WTC11 (cell line): ENCODE results near the gene LSM2. TPM values are rescaled to one million over a fixed set of nuclear protein-coding genes. Genes with fewer than 3 reads are reported as not detected.

Experiments
- ATAC-seq: fragments of 200-7000 bp; cut with Tn5 transposase; 2 replicates; pipeline ENCODE4 v1.10.0; 2021; ENCODE audit warnings: mild to moderate bottlenecking, moderate library complexity
- CTCF ChIA-PET: fragments of 300-600 bp; sonication (Branson Sonifier 250); formaldehyde crosslinking; loops from one replicate; lab custom pipeline; 2021; ENCODE audit warnings: antibody characterized with exemption; lab: Charles Lee
- POLR2A ChIA-PET: fragments of 350-600 bp; sonication (Branson Sonifier 250); formaldehyde crosslinking; loops from one replicate; lab custom pipeline; 2021; ENCODE audit warnings: antibody characterized with exemption; lab: Charles Lee
- DNase-seq: peaks from one replicate; pipeline ENCODE4 v3.0.0; 2021; ENCODE audit warnings: low spot score
- H3K27ac Mint-ChIP-seq: 2 replicates; pipeline ENCODE4 v1.8.0; 2021; ENCODE audit warnings: mixed read lengths
- H3K27me3 Mint-ChIP-seq: 2 replicates; pipeline ENCODE4 v1.8.0; 2021; ENCODE audit warnings: low read depth, mild to moderate bottlenecking, moderate library complexity, mixed read lengths
- H3K36me3 Mint-ChIP-seq: 2 replicates; pipeline ENCODE4 v1.8.0; 2021; ENCODE audit warnings: mixed read lengths
- H3K4me1 Mint-ChIP-seq: 2 replicates; pipeline ENCODE4 v1.8.0; 2022; ENCODE audit warnings: mixed read lengths
- H3K4me3 Mint-ChIP-seq: 2 replicates; pipeline ENCODE4 v1.8.0; 2021; ENCODE audit warnings: mild to moderate bottlenecking, moderate library complexity, mixed read lengths
- H3K9me3 Mint-ChIP-seq: 2 replicates; pipeline ENCODE4 v1.8.0; 2021; ENCODE audit warnings: mixed read lengths
- ETV6 ChIP-seq: sonication (generic); formaldehyde crosslinking; IDR thresholded peaks from 2 replicates; pipeline ENCODE4 v1.8.1; 2022; ENCODE audit warnings: mild to moderate bottlenecking, missing genetic modification reagents
- NFYB ChIP-seq: sonication (generic); formaldehyde crosslinking; conservative IDR thresholded peaks from 2 replicates; pipeline ENCODE4 v1.8.0; 2022; ENCODE audit warnings: low read depth, missing genetic modification reagents
- TEAD1 ChIP-seq: sonication (generic); formaldehyde crosslinking; IDR thresholded peaks from 2 replicates; pipeline ENCODE4 v1.8.0; 2022; ENCODE audit warnings: mild to moderate bottlenecking, missing genetic modification reagents
- TP53 ChIP-seq: sonication (generic); formaldehyde crosslinking; IDR thresholded peaks from 2 replicates; pipeline ENCODE4 v1.8.1; 2023; ENCODE audit warnings: mild to moderate bottlenecking, missing genetic modification reagents
- ZNF416 ChIP-seq: fragments of 250-450 bp; sonication (Bioruptor Pico); IDR thresholded peaks from 2 replicates; pipeline ENCODE4 v1.9.0; 2021; ENCODE audit warnings: mild to moderate bottlenecking, inconsistent platforms
- ZNF423 ChIP-seq: fragments of 250-450 bp; sonication (Bioruptor Pico); IDR thresholded peaks from 2 replicates; pipeline ENCODE4 v2.1.2; 2022; ENCODE audit warnings: mild to moderate bottlenecking, moderate library complexity
- ZNF671 ChIP-seq: fragments of 250-450 bp; sonication (Bioruptor Pico); IDR thresholded peaks from 2 replicates; pipeline ENCODE4 v1.8.0; 2021; ENCODE audit warnings: mild to moderate bottlenecking
- total RNA-seq: library from RNA; stranded (reverse); gene quantifications from 3 replicates; pipeline ENCODE4 v1.2.3, GENCODE V29; 2021
- TF ChIP-seq, protein P1 (sequence below): sonication (generic); formaldehyde crosslinking; IDR thresholded peaks from 2 replicates; pipeline ENCODE4 v1.8.0; 2023; ENCODE audit warnings: mild to moderate bottlenecking, missing genetic modification reagents
- TF ChIP-seq, protein P2 (sequence below): sonication (generic); formaldehyde crosslinking; IDR thresholded peaks from 2 replicates; pipeline ENCODE4 v1.8.1; 2023; ENCODE audit warnings: mild to moderate bottlenecking, missing genetic modification reagents, borderline replicate concordance
- TF ChIP-seq, protein P3 (sequence below): sonication (generic); formaldehyde crosslinking; IDR thresholded peaks from 2 replicates; pipeline ENCODE4 v1.8.1; 2023; ENCODE audit warnings: mild to moderate bottlenecking, missing genetic modification reagents
- TF ChIP-seq, protein P4 (sequence below): sonication (generic); formaldehyde crosslinking; IDR thresholded peaks from 2 replicates; pipeline ENCODE4 v1.8.1; 2022; ENCODE audit warnings: low read depth, missing genetic modification reagents, borderline replicate concordance
- TF ChIP-seq, protein P5 (sequence below): sonication (generic); formaldehyde crosslinking; IDR thresholded peaks from 2 replicates; pipeline ENCODE4 v1.8.1; 2023; ENCODE audit warnings: mild to moderate bottlenecking, missing genetic modification reagents

LSM2 gene
- total RNA-seq, 1 experiment from 2014 or later, result 104 TPM

DNA sequence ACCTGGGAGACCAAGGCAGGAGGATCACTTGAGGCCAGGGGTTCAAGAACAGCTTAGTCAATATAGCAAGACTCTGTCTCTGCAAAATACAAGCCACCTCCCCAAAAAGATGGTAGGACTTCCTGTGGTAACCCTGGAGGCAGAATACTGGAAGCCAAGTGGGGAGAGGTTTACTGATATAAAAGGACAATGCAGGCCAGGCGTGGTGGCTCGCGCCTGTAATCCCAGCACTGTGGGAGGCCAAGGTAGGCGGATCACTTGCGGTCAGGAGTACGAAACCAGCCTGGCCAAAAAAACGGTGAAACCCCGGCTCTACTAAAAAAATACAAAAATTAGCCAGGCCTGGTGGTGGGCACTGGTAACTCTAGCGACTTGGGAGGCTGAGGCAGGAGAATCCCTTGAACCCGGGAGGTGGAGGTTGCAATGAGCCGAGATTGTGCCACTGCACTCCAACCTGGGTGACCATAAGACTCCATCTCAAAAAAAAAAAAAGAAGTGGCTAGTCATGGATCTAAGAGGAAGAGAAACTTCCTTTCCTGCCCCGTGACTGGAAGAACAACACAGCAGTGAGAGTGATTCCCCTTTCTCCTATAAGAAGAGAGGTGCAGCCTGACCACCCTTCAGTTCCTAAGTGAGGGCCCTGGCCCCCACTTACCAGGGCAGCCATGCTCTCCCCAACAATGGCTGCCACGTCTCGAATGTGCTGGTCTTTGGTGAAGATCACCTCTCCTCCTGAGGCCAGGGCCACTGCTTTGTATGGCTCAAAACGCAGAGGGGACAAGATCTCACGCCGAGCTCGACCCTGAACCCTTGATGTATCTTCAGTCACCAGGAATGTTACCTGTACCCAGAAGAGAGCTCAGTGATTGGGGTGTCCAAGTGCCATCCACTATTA lies 38.2 kb downstream of the LSM2 start:
- CTCF ChIA-PET, result interaction anchor here (0.8 to 2.6 kb wide), 20 partner anchors 11 to 171 kb away, joined by 3 to 66 read pairs (median 10); partner anchors contain the start of genes CLIC1, DDAH2, HSPA1B and LY6G5C
- ATAC-seq, result no peak
- Mint-ChIP-seq H3K4me3 (no peak overlapping the region), H3K36me3 (peaks cover 2% of the 10 kb centered on the region; the same call in 1 of the 2 replicates), H3K4me1 (peaks cover 17% of the 10 kb centered on the region), H3K27ac (no peak overlapping the region), H3K9me3 (no peaks in the 10 kb centered on the region)
- no peak for DNase-seq
- no peak for TF ChIP-seq ZNF416 (CRISPR knock-in tag)
- TF ChIP-seq ZNF671 (CRISPR knock-in tag), result no peak
- TF ChIP-seq, protein P1, sequence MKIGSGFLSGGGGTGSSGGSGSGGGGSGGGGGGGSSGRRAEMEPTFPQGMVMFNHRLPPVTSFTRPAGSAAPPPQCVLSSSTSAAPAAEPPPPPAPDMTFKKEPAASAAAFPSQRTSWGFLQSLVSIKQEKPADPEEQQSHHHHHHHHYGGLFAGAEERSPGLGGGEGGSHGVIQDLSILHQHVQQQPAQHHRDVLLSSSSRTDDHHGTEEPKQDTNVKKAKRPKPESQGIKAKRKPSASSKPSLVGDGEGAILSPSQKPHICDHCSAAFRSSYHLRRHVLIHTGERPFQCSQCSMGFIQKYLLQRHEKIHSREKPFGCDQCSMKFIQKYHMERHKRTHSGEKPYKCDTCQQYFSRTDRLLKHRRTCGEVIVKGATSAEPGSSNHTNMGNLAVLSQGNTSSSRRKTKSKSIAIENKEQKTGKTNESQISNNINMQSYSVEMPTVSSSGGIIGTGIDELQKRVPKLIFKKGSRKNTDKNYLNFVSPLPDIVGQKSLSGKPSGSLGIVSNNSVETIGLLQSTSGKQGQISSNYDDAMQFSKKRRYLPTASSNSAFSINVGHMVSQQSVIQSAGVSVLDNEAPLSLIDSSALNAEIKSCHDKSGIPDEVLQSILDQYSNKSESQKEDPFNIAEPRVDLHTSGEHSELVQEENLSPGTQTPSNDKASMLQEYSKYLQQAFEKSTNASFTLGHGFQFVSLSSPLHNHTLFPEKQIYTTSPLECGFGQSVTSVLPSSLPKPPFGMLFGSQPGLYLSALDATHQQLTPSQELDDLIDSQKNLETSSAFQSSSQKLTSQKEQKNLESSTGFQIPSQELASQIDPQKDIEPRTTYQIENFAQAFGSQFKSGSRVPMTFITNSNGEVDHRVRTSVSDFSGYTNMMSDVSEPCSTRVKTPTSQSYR (CRISPR knock-in tag), result no peak
- no peak for TF ChIP-seq ETV6 (CRISPR knock-in tag)
- TF ChIP-seq, protein P2, sequence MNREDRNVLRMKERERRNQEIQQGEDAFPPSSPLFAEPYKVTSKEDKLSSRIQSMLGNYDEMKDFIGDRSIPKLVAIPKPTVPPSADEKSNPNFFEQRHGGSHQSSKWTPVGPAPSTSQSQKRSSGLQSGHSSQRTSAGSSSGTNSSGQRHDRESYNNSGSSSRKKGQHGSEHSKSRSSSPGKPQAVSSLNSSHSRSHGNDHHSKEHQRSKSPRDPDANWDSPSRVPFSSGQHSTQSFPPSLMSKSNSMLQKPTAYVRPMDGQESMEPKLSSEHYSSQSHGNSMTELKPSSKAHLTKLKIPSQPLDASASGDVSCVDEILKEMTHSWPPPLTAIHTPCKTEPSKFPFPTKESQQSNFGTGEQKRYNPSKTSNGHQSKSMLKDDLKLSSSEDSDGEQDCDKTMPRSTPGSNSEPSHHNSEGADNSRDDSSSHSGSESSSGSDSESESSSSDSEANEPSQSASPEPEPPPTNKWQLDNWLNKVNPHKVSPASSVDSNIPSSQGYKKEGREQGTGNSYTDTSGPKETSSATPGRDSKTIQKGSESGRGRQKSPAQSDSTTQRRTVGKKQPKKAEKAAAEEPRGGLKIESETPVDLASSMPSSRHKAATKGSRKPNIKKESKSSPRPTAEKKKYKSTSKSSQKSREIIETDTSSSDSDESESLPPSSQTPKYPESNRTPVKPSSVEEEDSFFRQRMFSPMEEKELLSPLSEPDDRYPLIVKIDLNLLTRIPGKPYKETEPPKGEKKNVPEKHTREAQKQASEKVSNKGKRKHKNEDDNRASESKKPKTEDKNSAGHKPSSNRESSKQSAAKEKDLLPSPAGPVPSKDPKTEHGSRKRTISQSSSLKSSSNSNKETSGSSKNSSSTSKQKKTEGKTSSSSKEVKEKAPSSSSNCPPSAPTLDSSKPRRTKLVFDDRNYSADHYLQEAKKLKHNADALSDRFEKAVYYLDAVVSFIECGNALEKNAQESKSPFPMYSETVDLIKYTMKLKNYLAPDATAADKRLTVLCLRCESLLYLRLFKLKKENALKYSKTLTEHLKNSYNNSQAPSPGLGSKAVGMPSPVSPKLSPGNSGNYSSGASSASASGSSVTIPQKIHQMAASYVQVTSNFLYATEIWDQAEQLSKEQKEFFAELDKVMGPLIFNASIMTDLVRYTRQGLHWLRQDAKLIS, result no peak
- TF ChIP-seq TP53 (CRISPR knock-in tag), result no peak
- TF ChIP-seq, protein P3, sequence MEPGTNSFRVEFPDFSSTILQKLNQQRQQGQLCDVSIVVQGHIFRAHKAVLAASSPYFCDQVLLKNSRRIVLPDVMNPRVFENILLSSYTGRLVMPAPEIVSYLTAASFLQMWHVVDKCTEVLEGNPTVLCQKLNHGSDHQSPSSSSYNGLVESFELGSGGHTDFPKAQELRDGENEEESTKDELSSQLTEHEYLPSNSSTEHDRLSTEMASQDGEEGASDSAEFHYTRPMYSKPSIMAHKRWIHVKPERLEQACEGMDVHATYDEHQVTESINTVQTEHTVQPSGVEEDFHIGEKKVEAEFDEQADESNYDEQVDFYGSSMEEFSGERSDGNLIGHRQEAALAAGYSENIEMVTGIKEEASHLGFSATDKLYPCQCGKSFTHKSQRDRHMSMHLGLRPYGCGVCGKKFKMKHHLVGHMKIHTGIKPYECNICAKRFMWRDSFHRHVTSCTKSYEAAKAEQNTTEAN (CRISPR knock-in tag), result no peak
- no peak for TF ChIP-seq TEAD1 (CRISPR knock-in tag)
- TF ChIP-seq, protein P4, sequence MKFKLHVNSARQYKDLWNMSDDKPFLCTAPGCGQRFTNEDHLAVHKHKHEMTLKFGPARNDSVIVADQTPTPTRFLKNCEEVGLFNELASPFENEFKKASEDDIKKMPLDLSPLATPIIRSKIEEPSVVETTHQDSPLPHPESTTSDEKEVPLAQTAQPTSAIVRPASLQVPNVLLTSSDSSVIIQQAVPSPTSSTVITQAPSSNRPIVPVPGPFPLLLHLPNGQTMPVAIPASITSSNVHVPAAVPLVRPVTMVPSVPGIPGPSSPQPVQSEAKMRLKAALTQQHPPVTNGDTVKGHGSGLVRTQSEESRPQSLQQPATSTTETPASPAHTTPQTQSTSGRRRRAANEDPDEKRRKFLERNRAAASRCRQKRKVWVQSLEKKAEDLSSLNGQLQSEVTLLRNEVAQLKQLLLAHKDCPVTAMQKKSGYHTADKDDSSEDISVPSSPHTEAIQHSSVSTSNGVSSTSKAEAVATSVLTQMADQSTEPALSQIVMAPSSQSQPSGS (CRISPR knock-in tag), result no peak
- TF ChIP-seq, protein P5, sequence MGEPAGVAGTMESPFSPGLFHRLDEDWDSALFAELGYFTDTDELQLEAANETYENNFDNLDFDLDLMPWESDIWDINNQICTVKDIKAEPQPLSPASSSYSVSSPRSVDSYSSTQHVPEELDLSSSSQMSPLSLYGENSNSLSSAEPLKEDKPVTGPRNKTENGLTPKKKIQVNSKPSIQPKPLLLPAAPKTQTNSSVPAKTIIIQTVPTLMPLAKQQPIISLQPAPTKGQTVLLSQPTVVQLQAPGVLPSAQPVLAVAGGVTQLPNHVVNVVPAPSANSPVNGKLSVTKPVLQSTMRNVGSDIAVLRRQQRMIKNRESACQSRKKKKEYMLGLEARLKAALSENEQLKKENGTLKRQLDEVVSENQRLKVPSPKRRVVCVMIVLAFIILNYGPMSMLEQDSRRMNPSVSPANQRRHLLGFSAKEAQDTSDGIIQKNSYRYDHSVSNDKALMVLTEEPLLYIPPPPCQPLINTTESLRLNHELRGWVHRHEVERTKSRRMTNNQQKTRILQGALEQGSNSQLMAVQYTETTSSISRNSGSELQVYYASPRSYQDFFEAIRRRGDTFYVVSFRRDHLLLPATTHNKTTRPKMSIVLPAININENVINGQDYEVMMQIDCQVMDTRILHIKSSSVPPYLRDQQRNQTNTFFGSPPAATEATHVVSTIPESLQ (CRISPR knock-in tag), result no peak
- TF ChIP-seq ZNF423 (CRISPR knock-in tag), result no peak
- no peak for TF ChIP-seq NFYB
- TF ChIP-seq, all 79 proteins: peak for 0
- POLR2A ChIA-PET, result interaction anchor here (1.4 kb wide), 2 partner anchors 29 to 39 kb away, joined by 5 to 7 read pairs; partner anchors contain the start of genes DDAH2 and MSH5
- H3K27me3 Mint-ChIP-seq, result no peaks in the 10 kb centered on the region; the same call in 1 of the 2 replicates
